ENCODE measurements around the gene CDH4. TPM values are rescaled to one million over a fixed set of nuclear protein-coding genes. Genes with fewer than 3 reads are reported as not detected.
A peak's percentile ranks its signal among the peaks of the same experiment; 100 is the strongest.

CDH4 gene
- total RNA-seq, 2 experiments from 2014 or later, result 0.06 to 0.08 TPM

- no peaks in the 10 kb centered on the region for H3K9me3 Mint-ChIP-seq
- H3K4me1 Mint-ChIP-seq, result no peaks in the 10 kb centered on the region
- no peaks in the 10 kb centered on the region for H3K27me3 Mint-ChIP-seq
- DNase-seq, result no peak
- H3K36me3 Mint-ChIP-seq, result no peaks in the 10 kb centered on the region
- H3K27ac Mint-ChIP-seq, result no peak overlapping the region
- H3K4me3 Mint-ChIP-seq, result no peak overlapping the region
Measured at GRCh38 chr20:61376541-61377240, 124.6 kb downstream of the CDH4 start.

GRCh38 chr20:61378694-61379355 is 126.8 kb downstream of the CDH4 start:
- no peaks in the 10 kb centered on the region for H3K4me1 Mint-ChIP-seq
- no peak overlapping the region for H3K27ac Mint-ChIP-seq
- no peak for DNase-seq
- H3K4me3 Mint-ChIP-seq, result no peak overlapping the region
- no peaks in the 10 kb centered on the region for H3K27me3 Mint-ChIP-seq
- peaks cover 7% of the 10 kb centered on the region for H3K9me3 Mint-ChIP-seq
- no peaks in the 10 kb centered on the region for H3K36me3 Mint-ChIP-seq

- Mint-ChIP-seq H3K27me3 (no peaks in the 10 kb centered on the region), H3K27ac (no peak overlapping the region)
- DNase-seq, result no peak
Measured at GRCh38 chr20:61379898-61380544, 128.0 kb downstream of the CDH4 start.

GRCh38 chr20:61380545-61380915 is 128.5 kb downstream of the CDH4 start:
- H3K9me3 Mint-ChIP-seq, result peaks cover 7% of the 10 kb centered on the region

More at GRCh38 chr20:61379898-61380544, 128.0 kb downstream of the CDH4 start:
- Mint-ChIP-seq H3K4me3 (no peak overlapping the region), H3K4me1 (no peaks in the 10 kb centered on the region), H3K36me3 (no peaks in the 10 kb centered on the region), H3K9me3 (peaks cover 7% of the 10 kb centered on the region)

GRCh38 chr20:61382194-61382593 is 130.1 kb downstream of the CDH4 start:
- Mint-ChIP-seq H3K36me3 (no peaks in the 10 kb centered on the region), H3K27me3 (peaks cover 8% of the 10 kb centered on the region), H3K27ac (no peak overlapping the region), H3K4me3 (no peak overlapping the region), H3K9me3 (peaks cover 7% of the 10 kb centered on the region), H3K4me1 (no peaks in the 10 kb centered on the region)
- no peak for DNase-seq

More at GRCh38 chr20:61380545-61380915, 128.5 kb downstream of the CDH4 start:
- Mint-ChIP-seq H3K4me1 (no peaks in the 10 kb centered on the region), H3K27me3 (no peaks in the 10 kb centered on the region), H3K36me3 (no peaks in the 10 kb centered on the region), H3K4me3 (no peak overlapping the region), H3K27ac (no peak overlapping the region)
- DNase-seq, result no peak

GRCh38 chr20:61385296-61385695 is 133.2 kb downstream of the CDH4 start:
- peaks cover 10% of the 10 kb centered on the region for H3K27me3 Mint-ChIP-seq
- no peaks in the 10 kb centered on the region for H3K36me3 Mint-ChIP-seq
- H3K9me3 Mint-ChIP-seq, result peaks cover 12% of the 10 kb centered on the region
- peak overlapping the region; percentile 3 for H3K27ac Mint-ChIP-seq
- H3K4me1 Mint-ChIP-seq, result peaks cover 2% of the 10 kb centered on the region
- no peak overlapping the region for H3K4me3 Mint-ChIP-seq
- no peak for DNase-seq

- Mint-ChIP-seq H3K27me3 (peaks cover 10% of the 10 kb centered on the region), H3K36me3 (no peaks in the 10 kb centered on the region), H3K4me3 (no peak overlapping the region), H3K27ac (peak overlapping the region; percentile 3), H3K9me3 (peaks cover 12% of the 10 kb centered on the region), H3K4me1 (peaks cover 2% of the 10 kb centered on the region)
- no peak for DNase-seq
Measured at GRCh38 chr20:61385731-61386130, 133.7 kb downstream of the CDH4 start.

GRCh38 chr20:61387204-61387953 is 135.3 kb downstream of the CDH4 start:
- H3K36me3 Mint-ChIP-seq, result no peaks in the 10 kb centered on the region
- peaks cover 9% of the 10 kb centered on the region for H3K9me3 Mint-ChIP-seq
- H3K27ac Mint-ChIP-seq, result no peak overlapping the region
- peaks cover 10% of the 10 kb centered on the region for H3K27me3 Mint-ChIP-seq
- H3K4me1 Mint-ChIP-seq, result peaks cover 2% of the 10 kb centered on the region
- no peak for DNase-seq
- no peak overlapping the region for H3K4me3 Mint-ChIP-seq

GRCh38 chr20:61387954-61388348 is 135.9 kb downstream of the CDH4 start:
- Mint-ChIP-seq H3K27ac (no peak overlapping the region), H3K36me3 (no peaks in the 10 kb centered on the region), H3K9me3 (peaks cover 5% of the 10 kb centered on the region), H3K4me1 (peaks cover 2% of the 10 kb centered on the region), H3K27me3 (peaks cover 10% of the 10 kb centered on the region), H3K4me3 (no peak overlapping the region)
- DNase-seq, result no peak

- Mint-ChIP-seq H3K27me3 (peaks cover 10% of the 10 kb centered on the region), H3K36me3 (no peaks in the 10 kb centered on the region)
Measured at GRCh38 chr20:61389077-61389476, 137.0 kb downstream of the CDH4 start.

GRCh38 chr20:61391185-61391584 is 139.1 kb downstream of the CDH4 start:
- no peak for DNase-seq

More at GRCh38 chr20:61389077-61389476, 137.0 kb downstream of the CDH4 start:
- H3K4me1 Mint-ChIP-seq, result peaks cover 2% of the 10 kb centered on the region
- H3K9me3 Mint-ChIP-seq, result peaks cover 5% of the 10 kb centered on the region
- no peak overlapping the region for H3K27ac Mint-ChIP-seq
- DNase-seq, result no peak
- H3K4me3 Mint-ChIP-seq, result no peak overlapping the region

GRCh38 chr20:61391812-61392520 is 139.9 kb downstream of the CDH4 start:
- no peaks in the 10 kb centered on the region for H3K36me3 Mint-ChIP-seq
- no peak for DNase-seq
- peaks cover 2% of the 10 kb centered on the region for H3K4me1 Mint-ChIP-seq
- H3K9me3 Mint-ChIP-seq, result peaks cover 5% of the 10 kb centered on the region
- peaks cover 5% of the 10 kb centered on the region for H3K27me3 Mint-ChIP-seq
- H3K4me3 Mint-ChIP-seq, result no peak overlapping the region
- H3K27ac Mint-ChIP-seq, result no peak overlapping the region

More at GRCh38 chr20:61391185-61391584, 139.1 kb downstream of the CDH4 start:
- no peaks in the 10 kb centered on the region for H3K36me3 Mint-ChIP-seq
- peaks cover 8% of the 10 kb centered on the region for H3K27me3 Mint-ChIP-seq
- H3K9me3 Mint-ChIP-seq, result peaks cover 5% of the 10 kb centered on the region
- H3K27ac Mint-ChIP-seq, result no peak overlapping the region
- H3K4me1 Mint-ChIP-seq, result peaks cover 2% of the 10 kb centered on the region
- no peak overlapping the region for H3K4me3 Mint-ChIP-seq

- Mint-ChIP-seq H3K27me3 (no peaks in the 10 kb centered on the region), H3K36me3 (no peaks in the 10 kb centered on the region), H3K4me3 (no peak overlapping the region), H3K9me3 (peaks cover 5% of the 10 kb centered on the region), H3K27ac (no peak overlapping the region), H3K4me1 (no peaks in the 10 kb centered on the region)
- no peak for DNase-seq
Measured at GRCh38 chr20:61394088-61394799, 142.2 kb downstream of the CDH4 start.

GRCh38 chr20:61396262-61396848 is 144.3 kb downstream of the CDH4 start:
- H3K9me3 Mint-ChIP-seq, result no peaks in the 10 kb centered on the region
- H3K36me3 Mint-ChIP-seq, result no peaks in the 10 kb centered on the region
- H3K4me3 Mint-ChIP-seq, result no peak overlapping the region

More at GRCh38 chr20:61396262-61396848, 144.3 kb downstream of the CDH4 start:
- Mint-ChIP-seq H3K27me3 (no peaks in the 10 kb centered on the region), H3K4me1 (no peaks in the 10 kb centered on the region), H3K27ac (no peak overlapping the region)
- DNase-seq, result no peak

Data from activated naive CD8-positive, alpha-beta T cell treated with anti-CD3 and anti-CD28 coated beads for 36 hours (primary cell).